T-helper 1 cell treated with Interleukin-12 subunit alpha and Interleukin-12 subunit beta and Interleukin-4 antibody, amounts not matched to agents 30 μg/mL and 1 μg/mL, for 36 hours (primary cell): ENCODE results near the gene NLRP5.
"Not testable (repeated sequence)": the region's sequence is repeated elsewhere in the genome, so short reads cannot be mapped to it uniquely, and the experiment has no call there.

Experiments
- H3K27ac Mint-ChIP-seq: one replicate; pipeline ENCODE4 v1.8.0; 2021; ENCODE audit warnings: mild to moderate bottlenecking, mixed read lengths
- H3K27me3 Mint-ChIP-seq: one replicate; pipeline ENCODE4 v1.8.0; 2021; ENCODE audit warnings: low read depth, mixed read lengths
- H3K36me3 Mint-ChIP-seq: one replicate; pipeline ENCODE4 v1.8.0; 2021; ENCODE audit warnings: low read depth, mixed read lengths
- H3K4me1 Mint-ChIP-seq: one replicate; pipeline ENCODE4 v1.8.0; 2021; ENCODE audit warnings: low read depth, mixed read lengths
- H3K4me3 Mint-ChIP-seq: one replicate; pipeline ENCODE4 v1.8.0; 2021; ENCODE audit warnings: mild to moderate bottlenecking, moderate library complexity, mixed read lengths
- H3K9me3 Mint-ChIP-seq: one replicate; pipeline ENCODE4 v1.8.0; 2021; ENCODE audit warnings: mixed read lengths

Gene NLRP5

DNA sequence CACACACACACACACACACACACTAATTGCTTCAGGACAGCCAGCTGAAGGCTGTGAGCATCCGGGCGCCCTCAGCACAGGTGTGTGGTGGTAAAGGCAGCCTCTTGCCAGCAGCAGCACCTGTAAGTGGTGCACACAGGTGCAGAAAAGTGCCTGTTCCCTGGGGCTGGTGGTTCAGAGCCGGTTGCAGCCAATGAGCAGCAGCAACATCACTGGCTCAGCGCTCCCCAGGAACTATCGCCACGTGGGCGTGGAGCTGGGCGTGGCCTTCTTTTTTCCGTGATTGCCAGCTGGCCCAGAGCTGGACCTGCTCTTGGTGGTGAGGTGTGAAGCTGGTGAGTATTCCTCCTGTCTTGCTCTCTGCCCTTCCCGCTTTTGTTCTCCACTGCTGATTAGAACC, at the start of gene NLRP5:
Gene NLRP5 (plus strand): TSS at position 289 of the 400 bp plus-strand sequence.
- Mint-ChIP-seq H3K4me3 (no peak within 1 kb of the TSS), H3K9me3 (peaks cover 38% of the 10 kb centered on the region), H3K4me1 (no peaks in the 10 kb centered on the region), H3K27me3 (no peaks in the 10 kb centered on the region), H3K27ac (no peak within 1 kb of the TSS), H3K36me3 (no peaks in the 10 kb centered on the region)

DNA sequence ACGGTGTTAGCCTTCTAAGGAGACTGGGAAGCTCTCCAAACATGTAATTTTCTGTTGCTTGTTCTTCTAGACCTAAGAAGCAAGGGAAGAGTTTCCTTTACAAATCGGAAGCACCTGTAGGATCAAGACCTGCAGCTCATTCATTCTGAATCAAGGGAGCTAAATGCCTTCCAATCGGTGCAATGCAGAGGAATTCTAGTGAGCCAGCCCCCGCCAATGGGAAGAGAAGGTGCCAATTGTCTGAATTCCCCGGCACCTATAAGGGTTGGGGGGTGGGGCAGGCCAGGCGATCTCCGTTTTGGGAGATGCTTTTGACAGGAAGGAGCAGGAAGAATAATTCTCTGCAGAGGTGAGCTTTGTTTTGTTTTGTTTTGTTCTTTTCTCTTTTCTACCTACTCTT, 47.4 kb upstream of the NLRP5 start:
- H3K9me3 Mint-ChIP-seq = peaks cover 66% of the 10 kb centered on the region
- H3K4me1 Mint-ChIP-seq = no peaks in the 10 kb centered on the region
- H3K27ac Mint-ChIP-seq = no peak overlapping the region
- H3K36me3 Mint-ChIP-seq = peaks cover 2% of the 10 kb centered on the region
- no peaks in the 10 kb centered on the region for H3K27me3 Mint-ChIP-seq
- H3K4me3 Mint-ChIP-seq = no peak overlapping the region

DNA sequence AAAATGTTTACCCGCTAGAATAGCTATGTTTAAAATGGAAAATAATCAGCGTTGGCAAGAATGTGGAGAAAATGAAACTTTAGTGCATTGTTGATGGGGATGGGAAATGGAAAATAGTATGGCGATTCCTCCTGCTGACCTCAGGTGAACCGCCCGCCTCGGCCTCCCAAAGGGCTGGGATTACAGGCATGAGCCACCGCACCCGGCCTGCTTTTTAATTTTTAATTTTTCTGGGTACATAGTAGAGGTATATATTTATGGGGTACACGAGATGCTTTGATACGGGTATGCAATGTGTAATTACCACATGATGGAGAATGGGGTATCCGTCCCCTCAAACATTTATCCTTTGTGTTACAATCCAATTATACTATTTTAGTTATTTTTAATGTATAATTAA, 46.3 kb upstream of the NLRP5 start:
- Mint-ChIP-seq H3K36me3 (peaks cover 2% of the 10 kb centered on the region), H3K4me1 (no peaks in the 10 kb centered on the region), H3K27me3 (no peaks in the 10 kb centered on the region), H3K27ac (no peak overlapping the region), H3K9me3 (peaks cover 57% of the 10 kb centered on the region), H3K4me3 (no peak overlapping the region)

DNA sequence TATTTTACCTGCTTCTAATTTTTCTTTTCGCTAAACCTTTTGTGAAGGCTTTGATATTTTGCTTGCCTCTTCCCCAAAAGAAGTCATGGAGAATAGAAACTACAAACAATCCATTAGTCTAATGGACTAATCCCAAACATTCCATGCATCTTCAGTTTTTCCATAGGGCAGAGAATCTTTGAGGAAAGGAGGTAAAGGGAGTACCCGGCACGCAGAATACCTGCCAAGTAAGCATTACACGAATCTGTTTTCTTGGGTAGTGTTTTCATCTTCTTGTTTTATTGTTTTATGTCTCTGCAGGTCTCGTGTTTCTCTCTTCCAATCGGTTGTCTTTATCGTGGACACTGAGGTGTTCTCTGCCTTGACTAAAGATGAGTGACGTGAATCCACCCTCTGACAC, 39.0 kb upstream of the NLRP5 start, which contains the start of gene NLRP8:
Gene NLRP8 (plus strand): TSS at position 301 of the 400 bp plus-strand sequence.
- Mint-ChIP-seq H3K4me1 (no peaks in the 10 kb centered on the region), H3K27me3 (no peaks in the 10 kb centered on the region), H3K4me3 (no peak within 1 kb of the TSS), H3K27ac (no peak within 1 kb of the TSS), H3K36me3 (peaks cover 2% of the 10 kb centered on the region), H3K9me3 (peaks cover 38% of the 10 kb centered on the region)

DNA sequence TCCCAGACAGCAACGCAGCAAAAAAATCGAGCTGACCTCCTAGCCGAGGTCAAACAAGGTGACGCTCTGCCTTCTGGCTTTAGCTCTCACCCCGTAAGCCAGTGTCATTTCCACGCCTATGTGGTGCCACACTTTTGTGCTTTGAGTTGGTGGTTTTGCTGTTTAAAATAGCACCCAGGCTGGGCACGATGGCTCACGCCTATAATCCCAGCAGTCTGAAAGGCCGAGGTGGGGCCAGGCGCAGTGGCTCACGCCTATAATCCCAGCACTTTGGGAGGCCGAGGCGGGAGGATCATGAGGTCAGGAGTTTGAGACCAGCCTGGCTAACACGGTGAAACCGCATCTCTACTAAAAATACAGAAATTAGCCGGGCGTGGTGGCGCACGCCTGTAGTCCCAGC, 36.0 kb upstream of the NLRP5 start:
- not testable (repeated sequence) for H3K36me3 Mint-ChIP-seq, H3K4me3 Mint-ChIP-seq, H3K4me1 Mint-ChIP-seq, H3K27me3 Mint-ChIP-seq, H3K27ac Mint-ChIP-seq
- peaks cover 36% of the 10 kb centered on the region for H3K9me3 Mint-ChIP-seq

DNA sequence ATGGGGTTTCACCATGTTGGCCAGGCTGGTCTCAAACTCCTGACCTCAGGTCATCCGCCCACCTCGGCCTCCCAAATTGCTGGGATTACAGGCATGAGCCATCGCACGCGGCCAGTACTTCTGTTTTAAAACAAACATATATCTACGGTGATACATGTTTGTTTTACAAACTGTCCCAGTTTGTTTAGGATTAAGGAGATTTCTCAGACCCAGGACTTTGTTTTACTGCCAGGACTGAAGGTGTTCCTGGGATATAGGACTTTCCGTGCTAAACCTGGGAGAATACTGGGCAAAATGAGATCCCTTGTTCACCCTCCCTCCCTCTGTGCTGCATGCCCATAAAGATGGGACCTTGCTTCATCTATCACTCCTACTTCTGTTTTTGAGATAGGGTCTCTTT, 30.1 kb upstream of the NLRP5 start:
- H3K36me3 Mint-ChIP-seq = no peaks in the 10 kb centered on the region
- H3K4me1 Mint-ChIP-seq = no peaks in the 10 kb centered on the region
- H3K4me3 Mint-ChIP-seq = no peak overlapping the region
- peaks cover 28% of the 10 kb centered on the region for H3K9me3 Mint-ChIP-seq
- no peak overlapping the region for H3K27ac Mint-ChIP-seq
- H3K27me3 Mint-ChIP-seq = no peaks in the 10 kb centered on the region

DNA sequence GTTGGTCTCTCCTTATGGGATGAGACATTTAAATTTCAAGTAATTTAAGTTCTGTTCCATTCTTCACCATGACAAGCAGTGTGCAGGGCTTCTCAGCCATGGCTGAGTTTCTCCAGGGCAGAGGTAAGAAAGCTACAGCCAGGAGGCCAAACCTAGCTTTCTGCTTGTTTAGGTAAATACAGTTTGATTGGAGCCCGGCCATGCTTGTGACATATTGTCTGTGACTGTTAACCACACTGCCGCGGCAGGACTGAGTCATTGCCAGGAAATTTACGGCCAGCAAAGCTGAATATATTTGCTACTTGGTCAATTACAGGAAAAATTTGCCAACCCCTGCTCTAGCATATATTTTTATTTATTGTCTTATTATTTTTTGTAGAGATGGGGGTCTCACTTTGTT, 28.2 kb upstream of the NLRP5 start:
- H3K4me3 Mint-ChIP-seq = no peak overlapping the region
- H3K27me3 Mint-ChIP-seq = no peaks in the 10 kb centered on the region
- H3K27ac Mint-ChIP-seq = no peak overlapping the region
- no peaks in the 10 kb centered on the region for H3K36me3 Mint-ChIP-seq
- H3K9me3 Mint-ChIP-seq = peaks cover 25% of the 10 kb centered on the region
- no peaks in the 10 kb centered on the region for H3K4me1 Mint-ChIP-seq

DNA sequence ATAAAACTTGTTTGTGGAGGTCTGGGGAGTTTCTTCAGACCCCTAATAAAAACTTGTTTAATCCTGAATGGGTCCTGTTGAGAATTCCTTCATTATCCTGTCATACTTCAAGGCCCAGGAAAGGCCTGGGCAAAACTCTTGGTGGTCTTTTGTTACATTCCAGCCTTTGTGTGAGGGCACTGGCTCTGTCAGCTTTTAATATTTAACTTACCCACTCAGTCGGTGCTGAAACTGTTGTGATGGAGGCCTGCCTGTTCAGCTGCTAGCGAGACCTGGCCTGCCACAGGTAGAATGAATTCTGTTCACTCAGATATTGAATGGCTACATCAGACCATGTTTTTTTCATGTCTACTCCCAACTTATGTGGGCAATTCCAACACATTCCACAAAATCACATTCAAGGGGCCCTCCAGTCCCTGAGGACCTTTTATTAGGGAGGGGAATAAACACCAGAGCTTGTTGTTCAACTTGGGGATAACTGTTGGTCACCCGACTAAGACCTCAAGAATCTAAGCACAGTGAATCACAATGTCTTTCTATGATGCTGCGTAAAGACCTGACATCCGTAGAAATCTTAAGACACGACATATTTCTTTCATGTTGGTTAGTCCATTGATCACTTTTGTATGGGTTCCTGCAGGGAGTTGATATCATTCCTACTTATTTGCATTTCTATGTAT, 26.4 kb upstream of the NLRP5 start:
- Mint-ChIP-seq H3K36me3 (no peaks in the 10 kb centered on the region), H3K27me3 (no peaks in the 10 kb centered on the region), H3K9me3 (peaks cover 29% of the 10 kb centered on the region), H3K4me3 (no peak overlapping the region), H3K4me1 (no peaks in the 10 kb centered on the region), H3K27ac (no peak overlapping the region)

DNA sequence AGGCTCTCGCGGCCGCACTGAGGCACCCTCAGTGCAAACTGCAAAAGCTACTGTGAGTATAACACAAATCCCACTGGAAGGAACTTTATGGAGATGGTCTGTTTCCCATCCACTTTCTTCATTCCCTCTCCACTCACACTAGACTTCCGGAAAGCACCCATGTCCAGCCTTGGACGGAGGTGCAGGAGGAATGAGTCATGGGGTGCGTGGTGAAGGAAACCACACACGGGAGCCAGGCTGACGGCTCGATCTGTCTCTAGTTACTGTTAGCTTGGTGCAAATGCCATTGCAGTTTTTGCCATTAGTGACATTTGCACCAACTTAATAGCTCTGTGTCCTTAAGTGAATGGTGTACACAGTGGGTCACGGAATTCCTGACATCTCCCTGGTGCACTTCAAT, 24.4 kb upstream of the NLRP5 start:
- H3K27ac Mint-ChIP-seq = no peak overlapping the region
- H3K9me3 Mint-ChIP-seq = peaks cover 34% of the 10 kb centered on the region
- H3K4me1 Mint-ChIP-seq = no peaks in the 10 kb centered on the region
- no peaks in the 10 kb centered on the region for H3K36me3 Mint-ChIP-seq
- no peaks in the 10 kb centered on the region for H3K27me3 Mint-ChIP-seq
- no peak overlapping the region for H3K4me3 Mint-ChIP-seq

DNA sequence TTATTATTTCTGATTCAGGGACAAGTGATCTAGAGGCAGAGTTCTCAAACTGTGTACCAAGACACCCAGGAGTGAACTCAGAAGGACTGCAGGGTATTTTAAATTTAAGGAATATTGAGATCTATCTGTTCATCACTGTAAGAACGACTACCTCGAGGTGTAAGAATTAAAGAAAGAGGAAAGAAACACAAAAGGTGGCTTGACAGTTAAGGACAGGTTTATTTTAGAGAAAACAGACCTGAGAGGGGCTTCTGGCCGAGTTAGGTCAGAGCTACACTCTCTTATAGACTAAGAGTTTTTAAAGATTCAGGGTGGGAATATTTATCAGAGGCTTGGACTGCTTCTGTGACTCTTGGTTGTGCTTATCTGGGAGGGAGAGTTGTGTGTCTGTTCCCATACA, 12.6 kb upstream of the NLRP5 start:
- Mint-ChIP-seq H3K9me3 (peaks cover 60% of the 10 kb centered on the region), H3K27me3 (no peaks in the 10 kb centered on the region), H3K4me1 (no peaks in the 10 kb centered on the region), H3K27ac (no peak overlapping the region), H3K36me3 (peaks cover 4% of the 10 kb centered on the region), H3K4me3 (no peak overlapping the region)

DNA sequence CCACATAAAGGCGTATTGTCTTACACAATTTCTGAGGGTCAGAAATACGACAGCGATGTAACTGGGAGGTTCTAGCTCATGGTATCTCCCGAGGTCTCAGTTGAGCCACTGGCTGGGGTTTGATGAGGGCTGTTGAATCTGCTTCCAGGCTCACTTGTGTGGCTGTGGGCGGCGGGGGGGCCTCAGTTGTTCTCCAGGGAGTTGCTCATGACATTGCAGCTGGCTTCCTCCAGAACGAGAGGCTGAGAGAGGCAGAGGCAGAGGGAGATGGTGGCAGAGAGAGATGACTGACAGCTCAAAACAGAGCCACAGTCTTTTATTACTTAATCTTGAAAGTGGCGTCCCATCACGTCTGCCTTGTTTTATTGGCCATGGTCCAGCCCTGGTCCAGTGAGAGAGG, 6.2 kb upstream of the NLRP5 start:
- Mint-ChIP-seq H3K4me3 (no peak overlapping the region), H3K4me1 (no peaks in the 10 kb centered on the region)

DNA sequence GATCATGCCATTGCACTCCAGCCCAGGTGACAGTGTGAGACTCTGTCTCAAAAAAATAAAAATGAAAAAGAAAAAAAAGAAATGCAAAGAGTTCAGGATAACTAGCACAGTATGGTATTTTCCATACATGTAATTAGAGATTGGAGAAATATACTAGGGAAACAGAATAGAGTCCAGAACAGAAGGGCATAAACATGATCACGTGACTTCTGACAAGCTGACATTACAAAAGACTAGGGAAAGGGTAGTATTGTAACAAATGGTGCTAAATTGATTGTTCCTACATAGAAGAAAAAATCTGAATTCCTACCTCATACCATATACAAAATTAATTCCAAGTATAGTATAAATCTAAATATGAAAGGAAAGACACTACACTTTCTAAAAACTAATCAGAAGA, 1.3 kb upstream of the NLRP5 start:
- H3K4me1 Mint-ChIP-seq = no peaks in the 10 kb centered on the region
- no peak overlapping the region for H3K27ac Mint-ChIP-seq
- H3K9me3 Mint-ChIP-seq = peaks cover 45% of the 10 kb centered on the region
- no peaks in the 10 kb centered on the region for H3K27me3 Mint-ChIP-seq
- H3K4me3 Mint-ChIP-seq = no peak overlapping the region
- H3K36me3 Mint-ChIP-seq = no peaks in the 10 kb centered on the region

More for the DNA sequence above, 6.2 kb upstream of the NLRP5 start:
- Mint-ChIP-seq H3K27ac (no peak overlapping the region), H3K36me3 (no peaks in the 10 kb centered on the region), H3K27me3 (no peaks in the 10 kb centered on the region), H3K9me3 (peaks cover 52% of the 10 kb centered on the region)

DNA sequence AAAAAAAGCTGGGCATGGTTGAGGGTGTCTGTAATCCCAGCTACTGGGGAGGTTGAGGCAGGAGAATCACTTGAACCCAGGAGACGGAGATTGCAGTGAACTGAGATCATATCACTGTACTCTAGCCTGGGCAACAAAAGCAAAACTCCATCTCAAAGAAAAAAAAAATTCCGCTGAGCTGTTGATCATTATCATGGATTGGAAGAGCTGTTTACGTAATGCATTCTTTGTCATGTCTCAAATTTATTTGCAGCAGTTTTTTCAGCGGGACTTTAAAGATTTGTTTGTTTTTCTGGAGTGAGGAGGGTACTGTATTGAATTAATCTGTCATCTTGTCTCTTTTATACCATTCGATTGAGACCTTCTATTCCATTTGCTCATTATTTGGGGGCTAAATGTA, 4.3 kb downstream of the NLRP5 start:
- no peak overlapping the region for H3K27ac Mint-ChIP-seq
- H3K27me3 Mint-ChIP-seq = no peaks in the 10 kb centered on the region
- H3K36me3 Mint-ChIP-seq = no peaks in the 10 kb centered on the region

DNA sequence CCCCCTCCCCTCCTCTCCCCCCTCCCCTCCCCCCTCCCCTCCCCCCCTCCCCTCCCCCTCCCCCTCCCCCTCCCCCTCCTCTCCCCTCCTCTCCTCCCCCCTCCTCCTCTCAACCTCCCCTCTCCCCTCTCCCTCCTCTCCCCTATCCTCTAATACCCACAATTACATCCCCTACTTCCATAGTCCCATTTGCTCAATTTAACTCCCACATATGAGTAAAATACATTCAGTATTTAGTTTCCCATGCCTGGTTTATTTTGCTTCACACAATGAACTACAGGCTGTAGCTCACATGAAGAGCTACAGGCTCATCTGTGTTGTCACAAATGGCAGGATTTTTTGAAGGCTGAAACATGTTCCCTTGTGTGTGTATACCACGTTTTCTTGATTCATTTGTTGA, 6.9 kb downstream of the NLRP5 start:
- H3K9me3 Mint-ChIP-seq = peaks cover 48% of the 10 kb centered on the region
- H3K27ac Mint-ChIP-seq = no peak overlapping the region
- no peaks in the 10 kb centered on the region for H3K4me1 Mint-ChIP-seq
- no peak overlapping the region for H3K4me3 Mint-ChIP-seq
- H3K36me3 Mint-ChIP-seq = no peaks in the 10 kb centered on the region
- no peaks in the 10 kb centered on the region for H3K27me3 Mint-ChIP-seq

More for the DNA sequence above, 4.3 kb downstream of the NLRP5 start:
- no peak overlapping the region for H3K4me3 Mint-ChIP-seq
- H3K4me1 Mint-ChIP-seq = no peaks in the 10 kb centered on the region
- H3K9me3 Mint-ChIP-seq = peaks cover 48% of the 10 kb centered on the region

DNA sequence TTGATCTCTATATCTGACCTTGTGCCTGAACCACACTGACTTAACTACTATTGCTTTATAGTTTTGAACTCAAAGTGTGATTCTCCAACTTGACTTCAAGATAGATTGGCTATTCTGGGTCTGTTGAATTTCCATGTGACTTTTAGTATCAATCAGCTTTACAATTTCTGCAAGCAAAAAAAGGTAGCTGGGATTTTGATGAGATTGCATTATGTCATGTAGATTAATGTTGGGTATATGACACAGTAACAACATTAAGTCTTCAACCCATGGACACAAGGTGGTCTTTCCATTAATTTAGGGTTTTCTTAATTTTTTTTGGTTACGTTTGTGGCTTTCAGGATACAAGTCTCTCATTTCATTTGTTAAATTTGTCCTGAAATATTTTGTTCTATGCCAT, 28.2 kb downstream of the NLRP5 start:
- peaks cover 55% of the 10 kb centered on the region for H3K9me3 Mint-ChIP-seq

DNA sequence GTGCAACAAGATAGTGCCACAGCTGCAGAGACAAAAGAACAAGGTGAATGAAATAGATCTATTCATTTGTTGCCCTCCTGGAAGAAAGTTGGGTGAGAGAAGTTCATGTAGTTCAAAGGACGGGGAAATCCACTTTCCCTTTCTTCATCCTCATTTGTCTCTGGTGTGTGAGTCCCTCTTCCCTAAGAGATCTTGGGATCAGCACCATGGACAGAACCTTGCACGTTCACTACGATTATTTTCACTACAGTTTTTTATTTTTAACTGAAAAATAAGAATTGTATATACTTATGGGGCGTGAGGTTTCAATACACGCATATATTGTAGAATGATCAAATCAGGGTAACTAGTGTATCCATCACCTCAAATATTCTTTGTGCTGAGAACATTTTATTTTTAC, 29.2 kb downstream of the NLRP5 start:
- Mint-ChIP-seq H3K4me1 (no peaks in the 10 kb centered on the region), H3K4me3 (no peak overlapping the region), H3K27me3 (no peaks in the 10 kb centered on the region), H3K27ac (no peak overlapping the region), H3K9me3 (peaks cover 54% of the 10 kb centered on the region), H3K36me3 (no peaks in the 10 kb centered on the region)

More for the DNA sequence above, 28.2 kb downstream of the NLRP5 start:
- Mint-ChIP-seq H3K36me3 (no peaks in the 10 kb centered on the region), H3K27me3 (no peaks in the 10 kb centered on the region), H3K4me3 (no peak overlapping the region), H3K27ac (no peak overlapping the region), H3K4me1 (no peaks in the 10 kb centered on the region)
